Choroid plexus epithelial cell (primary cell): ENCODE data around the gene ASB3.
"Not testable (repeated sequence)": the region's sequence is repeated elsewhere in the genome, so short reads cannot be mapped to it uniquely, and the experiment has no call there.

Source experiments
- DNase-seq: peaks from one replicate; pipeline ENCODE4 v3.0.0-alpha.2; 2010; ENCODE audit warnings: low read depth
- H3K4me3 ChIP-seq: 2 replicates; pipeline ENCODE4 v1.5.1; 2011; ENCODE audit warnings: low read depth, mild to moderate bottlenecking, control low read depth, low read length, moderate library complexity
- CTCF ChIP-seq: conservative IDR thresholded peaks from 2 replicates; pipeline ENCODE4 v1.5.1; 2011; ENCODE audit warnings: low read depth, mild to moderate bottlenecking, control low read depth, inconsistent platforms, low read length, moderate library complexity

Gene ASB3

GRCh38 chr2:53826030-53826410, 39.3 kb upstream of the ASB3 start:
- no peak overlapping the region for H3K4me3 ChIP-seq
- no peak for DNase-seq
- TF ChIP-seq CTCF: no peak

- DNase-seq, H3K4me3 ChIP-seq: not testable (repeated sequence)
- peak; percentile 23 for TF ChIP-seq CTCF
Measured at GRCh38 chr2:53823639-53824038, 36.9 kb upstream of the ASB3 start.

- no peak for DNase-seq
- TF ChIP-seq CTCF: no peak
- no peak overlapping the region for H3K4me3 ChIP-seq
Measured at GRCh38 chr2:53821810-53822209, 35.1 kb upstream of the ASB3 start.

GRCh38 chr2:53820711-53821110, 34.0 kb upstream of the ASB3 start:
- no peak for DNase-seq

GRCh38 chr2:53820048-53820447, 33.3 kb upstream of the ASB3 start:
- no peak overlapping the region for H3K4me3 ChIP-seq
- no peak for DNase-seq
- TF ChIP-seq CTCF: no peak

More at GRCh38 chr2:53820711-53821110, 34.0 kb upstream of the ASB3 start:
- TF ChIP-seq CTCF: no peak
- no peak overlapping the region for H3K4me3 ChIP-seq

GRCh38 chr2:53819634-53820033, 32.9 kb upstream of the ASB3 start:
- no peak overlapping the region for H3K4me3 ChIP-seq
- DNase-seq: no peak
- no peak for TF ChIP-seq CTCF

GRCh38 chr2:53818854-53819435, 32.2 kb upstream of the ASB3 start:
- H3K4me3 ChIP-seq: no peak overlapping the region
- no peak for DNase-seq
- TF ChIP-seq CTCF: no peak
